HL-60 (cell line): ENCODE results near the gene PPIE.

Experiments
- DNase-seq, 2 experiments: peaks; one replicate each; pipeline ENCODE4 v3.0.0-alpha.2; 2010 to 2020; ENCODE audit warnings: low read depth in 1 of 2, low spot score in 1 of 2
- H3K27ac ChIP-seq: fragments of 250-450 bp; sonication (Bioruptor Pico); replicated peaks from 2 replicates; pipeline ENCODE4 v1.5.1; 2020; ENCODE audit warnings: mild to moderate bottlenecking, moderate library complexity
- H3K27me3 ChIP-seq: fragments of 250-450 bp; sonication (Bioruptor Pico); 2 replicates; pipeline ENCODE4 v1.5.1; 2021; ENCODE audit warnings: mild to moderate bottlenecking, moderate library complexity; ENCODE audit not compliant: insufficient read depth, poor library complexity, severe bottlenecking
- H3K4me3 ChIP-seq: replicated peaks from 2 replicates; pipeline ENCODE4 v1.5.1; 2011; ENCODE audit warnings: mild to moderate bottlenecking, control low read depth, low read length; ENCODE audit not compliant: insufficient read depth
- CTCF ChIP-seq: IDR thresholded peaks from one replicate; pipeline ENCODE4 v1.5.1; 2011; ENCODE audit warnings: low read length, control low read depth, inconsistent platforms; ENCODE audit not compliant: insufficient read depth
- GABPA ChIP-seq: IDR thresholded peaks from 2 replicates; pipeline ENCODE4 v1.6.1; 2012; ENCODE audit warnings: low read depth
- POLR2AphosphoS5 ChIP-seq: IDR thresholded peaks from 2 replicates; pipeline ENCODE4 v1.6.1; 2012; ENCODE audit warnings: low read depth
- SPI1 ChIP-seq: IDR thresholded peaks from 2 replicates; pipeline ENCODE4 v1.6.1; 2012; ENCODE audit warnings: low read depth, mild to moderate bottlenecking, borderline replicate concordance
- TF ChIP-seq, protein P1 (sequence below): IDR thresholded peaks from 2 replicates; pipeline ENCODE4 v1.6.1; 2012; ENCODE audit warnings: low read depth; ENCODE audit not compliant: insufficient replicate concordance

PPIE gene

GRCh38 chr1:39690794-39691382 is 47.8 kb upstream of the PPIE start:
- Histone ChIP-seq H3K4me3 (no peak overlapping the region), H3K27me3 (peaks cover 52% of the 10 kb centered on the region), H3K27ac (no peak overlapping the region)
- DNase-seq = no peak
- no peak for TF ChIP-seq SPI1
- no peak for TF ChIP-seq POLR2AphosphoS5
- TF ChIP-seq GABPA = no peak
- TF ChIP-seq, protein P1, sequence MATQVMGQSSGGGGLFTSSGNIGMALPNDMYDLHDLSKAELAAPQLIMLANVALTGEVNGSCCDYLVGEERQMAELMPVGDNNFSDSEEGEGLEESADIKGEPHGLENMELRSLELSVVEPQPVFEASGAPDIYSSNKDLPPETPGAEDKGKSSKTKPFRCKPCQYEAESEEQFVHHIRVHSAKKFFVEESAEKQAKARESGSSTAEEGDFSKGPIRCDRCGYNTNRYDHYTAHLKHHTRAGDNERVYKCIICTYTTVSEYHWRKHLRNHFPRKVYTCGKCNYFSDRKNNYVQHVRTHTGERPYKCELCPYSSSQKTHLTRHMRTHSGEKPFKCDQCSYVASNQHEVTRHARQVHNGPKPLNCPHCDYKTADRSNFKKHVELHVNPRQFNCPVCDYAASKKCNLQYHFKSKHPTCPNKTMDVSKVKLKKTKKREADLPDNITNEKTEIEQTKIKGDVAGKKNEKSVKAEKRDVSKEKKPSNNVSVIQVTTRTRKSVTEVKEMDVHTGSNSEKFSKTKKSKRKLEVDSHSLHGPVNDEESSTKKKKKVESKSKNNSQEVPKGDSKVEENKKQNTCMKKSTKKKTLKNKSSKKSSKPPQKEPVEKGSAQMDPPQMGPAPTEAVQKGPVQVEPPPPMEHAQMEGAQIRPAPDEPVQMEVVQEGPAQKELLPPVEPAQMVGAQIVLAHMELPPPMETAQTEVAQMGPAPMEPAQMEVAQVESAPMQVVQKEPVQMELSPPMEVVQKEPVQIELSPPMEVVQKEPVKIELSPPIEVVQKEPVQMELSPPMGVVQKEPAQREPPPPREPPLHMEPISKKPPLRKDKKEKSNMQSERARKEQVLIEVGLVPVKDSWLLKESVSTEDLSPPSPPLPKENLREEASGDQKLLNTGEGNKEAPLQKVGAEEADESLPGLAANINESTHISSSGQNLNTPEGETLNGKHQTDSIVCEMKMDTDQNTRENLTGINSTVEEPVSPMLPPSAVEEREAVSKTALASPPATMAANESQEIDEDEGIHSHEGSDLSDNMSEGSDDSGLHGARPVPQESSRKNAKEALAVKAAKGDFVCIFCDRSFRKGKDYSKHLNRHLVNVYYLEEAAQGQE = no peak
- TF ChIP-seq CTCF = no peak

- Histone ChIP-seq H3K27me3 (peaks cover 52% of the 10 kb centered on the region), H3K27ac (no peak within 1 kb of the TSS), H3K4me3 (no peak within 1 kb of the TSS)
- DNase-seq = peak in 1 of 2 experiments; percentile 37
- no peak for TF ChIP-seq POLR2AphosphoS5
- TF ChIP-seq, protein P1 = peak; percentile 76
Measured at GRCh38 chr1:39691383-39692151, 47.1 kb upstream of the PPIE start, which contains the start of gene HPCAL4. HPCAL4 (minus strand) TSS chr1:39691433; CDS start chr1:39684603, 6,830 bp downstream.

DNA sequence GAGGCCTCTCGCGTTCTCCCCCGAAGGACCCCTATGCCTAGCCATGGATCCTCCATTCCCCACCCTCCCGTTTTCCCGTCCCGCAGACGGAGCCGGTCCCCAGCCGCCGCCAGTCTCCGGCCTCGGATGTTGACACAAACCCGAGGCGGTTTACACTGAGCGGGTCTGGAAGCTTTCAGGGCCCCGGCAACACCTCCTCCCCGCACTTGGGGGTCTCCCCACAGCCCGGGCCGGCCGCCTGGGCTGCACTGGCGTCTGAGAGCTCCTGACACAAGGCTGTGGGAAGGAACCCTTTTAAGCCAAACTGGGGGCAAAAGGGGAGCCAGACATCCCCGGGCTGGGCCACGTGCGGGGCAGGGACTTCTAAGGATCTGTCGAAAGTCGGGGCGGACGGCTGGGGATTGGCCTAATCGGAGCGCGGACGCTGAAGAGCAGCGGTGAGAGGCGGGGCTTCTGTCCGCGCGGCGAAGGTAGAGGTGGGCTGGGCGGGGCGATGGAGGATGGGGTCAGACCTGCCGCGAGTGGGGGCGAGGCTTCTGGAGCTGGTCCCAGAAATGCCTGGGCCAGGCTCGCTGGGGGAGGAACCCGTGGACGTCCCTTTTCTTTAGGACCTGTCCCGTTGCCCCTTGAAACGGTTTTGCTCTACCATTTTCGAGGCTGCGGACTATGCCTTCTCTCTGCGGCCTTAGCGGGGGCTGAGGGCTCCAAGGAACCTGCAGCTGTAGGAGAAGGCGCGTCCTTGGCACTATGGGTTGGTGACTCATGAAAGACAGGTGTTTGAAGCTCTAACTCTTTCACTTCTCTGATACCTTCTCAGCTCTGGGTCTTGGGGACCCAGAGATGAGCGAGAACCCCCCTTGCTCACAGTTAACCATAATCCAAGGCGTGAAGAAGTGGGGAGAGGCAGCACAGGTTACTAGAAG is 46.3 kb upstream of the PPIE start:
- no peak overlapping the region for H3K27ac ChIP-seq
- peaks cover 52% of the 10 kb centered on the region for H3K27me3 ChIP-seq
- no peak overlapping the region for H3K4me3 ChIP-seq
- TF ChIP-seq, protein P1 = no peak
- TF ChIP-seq SPI1 (no peak), POLR2AphosphoS5 (no peak), CTCF (no peak), GABPA (no peak)
- no peak for DNase-seq
